ENCODE results near the gene CNOT11.
"Not testable (repeated sequence)": the region's sequence is repeated elsewhere in the genome, so short reads cannot be mapped to it uniquely, and the experiment has no call there.

Gene CNOT11

GRCh38 chr2:101248756-101249155 is 3.9 kb upstream of the CNOT11 start:
- not testable (repeated sequence) for DNase-seq

- no peak for DNase-seq
Observed at GRCh38 chr2:101249826-101250225, 2.9 kb upstream of the CNOT11 start.

- not testable (repeated sequence) for DNase-seq
Observed at GRCh38 chr2:101251246-101251781, 1.4 kb upstream of the CNOT11 start.

GRCh38 chr2:101251844-101252407 is 760 bp upstream of the CNOT11 start:
- peak; percentile 38 to 55 for DNase-seq

GRCh38 chr2:101253013-101253702 is 472 bp downstream of the CNOT11 start:
- peak; percentile 83 to 84 for DNase-seq

GRCh38 chr2:101253703-101254450 is 1.2 kb downstream of the CNOT11 start:
- DNase-seq = peak in 1 of 2 donors; percentile 43

- no peak for DNase-seq
Observed at GRCh38 chr2:101255501-101255900, 2.8 kb downstream of the CNOT11 start.

- no peak for DNase-seq
Observed at GRCh38 chr2:101256316-101256715, 3.6 kb downstream of the CNOT11 start.

- DNase-seq = no peak
Observed at GRCh38 chr2:101258804-101259203, 6.1 kb downstream of the CNOT11 start.

- DNase-seq = no peak
Observed at GRCh38 chr2:101262142-101262541, 9.5 kb downstream of the CNOT11 start.

- no peak for DNase-seq
Observed at GRCh38 chr2:101263377-101263800, 10.7 kb downstream of the CNOT11 start.

- DNase-seq = no peak
Observed at GRCh38 chr2:101264360-101264939, 11.8 kb downstream of the CNOT11 start.

GRCh38 chr2:101265893-101266499 is 13.3 kb downstream of the CNOT11 start:
- DNase-seq = no peak

GRCh38 chr2:101267671-101268656 is 15.3 kb downstream of the CNOT11 start:
- no peak for DNase-seq

- DNase-seq = no peak
Observed at GRCh38 chr2:101270700-101271259, 18.1 kb downstream of the CNOT11 start.

- DNase-seq = peak in 1 of 2 donors; percentile 29
Observed at GRCh38 chr2:101272045-101272784, 19.5 kb downstream of the CNOT11 start.

GRCh38 chr2:101273056-101273455 is 20.4 kb downstream of the CNOT11 start:
- DNase-seq = no peak

GRCh38 chr2:101274142-101274541 is 21.5 kb downstream of the CNOT11 start:
- DNase-seq = no peak

GRCh38 chr2:101277111-101277510 is 24.4 kb downstream of the CNOT11 start:
- DNase-seq = no peak

- no peak for DNase-seq
Observed at GRCh38 chr2:101278925-101279324, 26.2 kb downstream of the CNOT11 start.

All from CD4-positive, alpha-beta T cell treated with Interleukin-4 for 1 hour (primary cell).